ENCODE measurements around the gene KIAA0825. TPM values are rescaled to one million over a fixed set of nuclear protein-coding genes. Genes with fewer than 3 reads are reported as not detected.

Gene KIAA0825
- total RNA-seq, 2 donors from 2014 or later = 4.1 to 4.3 TPM

- no peak for DNase-seq (ENCODE audit: low spot score)
- H3K27ac ChIP-seq = no peak overlapping the region
- H3K36me3 ChIP-seq = no peaks in the 10 kb centered on the region
- no peak for ATAC-seq (ENCODE audit: insufficient number of reproducible peaks, low FRiP score, low read depth)
- H3K4me3 ChIP-seq = no peak overlapping the region
- no peaks in the 10 kb centered on the region for H3K4me1 ChIP-seq (ENCODE audit: control insufficient read depth in 1 of 2, low read depth in 2 of 2)
- no peaks in the 10 kb centered on the region for H3K27me3 ChIP-seq (replicated peaks; ENCODE audit: insufficient read depth)
- TF ChIP-seq CTCF (IDR thresholded peaks at IDR 0.05) = no peak
- no peaks in the 10 kb centered on the region for H3K9me3 ChIP-seq
These were observed 73.4 kb downstream of the KIAA0825 start for GRCh38 chr5:94544875-94545547.

GRCh38 chr5:94544031-94544650 lies 74.3 kb downstream of the KIAA0825 start:
- no peak for TF ChIP-seq CTCF (IDR thresholded peaks at IDR 0.05)
- Histone ChIP-seq H3K4me3 (no peak overlapping the region), H3K27me3 (replicated peaks; ENCODE audit: insufficient read depth) (no peaks in the 10 kb centered on the region), H3K36me3 (no peaks in the 10 kb centered on the region), H3K9me3 (no peaks in the 10 kb centered on the region), H3K27ac (no peak overlapping the region), H3K4me1 (ENCODE audit: control insufficient read depth in 1 of 2, low read depth in 2 of 2) (no peaks in the 10 kb centered on the region)
- ATAC-seq (ENCODE audit: insufficient number of reproducible peaks, low FRiP score, low read depth) = no peak
- no peak for DNase-seq (ENCODE audit: low spot score)

GRCh38 chr5:94540856-94541494 lies 77.4 kb downstream of the KIAA0825 start:
- Histone ChIP-seq H3K9me3 (no peaks in the 10 kb centered on the region), H3K36me3 (no peaks in the 10 kb centered on the region), H3K27ac (no peak overlapping the region), H3K27me3 (replicated peaks; ENCODE audit: insufficient read depth) (no peaks in the 10 kb centered on the region), H3K4me1 (ENCODE audit: control insufficient read depth in 1 of 2, low read depth in 2 of 2) (no peaks in the 10 kb centered on the region), H3K4me3 (no peak overlapping the region)
- ATAC-seq (ENCODE audit: insufficient number of reproducible peaks, low FRiP score, low read depth) = no peak
- DNase-seq (ENCODE audit: low spot score) = no peak
- TF ChIP-seq CTCF (IDR thresholded peaks at IDR 0.05) = no peak

GRCh38 chr5:94538260-94538659 lies 80.1 kb downstream of the KIAA0825 start:
- Histone ChIP-seq H3K4me1 (ENCODE audit: control insufficient read depth in 1 of 2, low read depth in 2 of 2) (no peaks in the 10 kb centered on the region), H3K9me3 (no peaks in the 10 kb centered on the region), H3K27ac (no peak overlapping the region), H3K4me3 (no peak overlapping the region), H3K27me3 (replicated peaks; ENCODE audit: insufficient read depth) (no peaks in the 10 kb centered on the region), H3K36me3 (no peaks in the 10 kb centered on the region)
- no peak for TF ChIP-seq CTCF (IDR thresholded peaks at IDR 0.05)
- DNase-seq (ENCODE audit: low spot score) (no peak), ATAC-seq (ENCODE audit: insufficient number of reproducible peaks, low FRiP score, low read depth) (no peak)

GRCh38 chr5:94526706-94527105 lies 91.7 kb downstream of the KIAA0825 start:
- H3K9me3 ChIP-seq = no peaks in the 10 kb centered on the region
- ATAC-seq (ENCODE audit: insufficient number of reproducible peaks, low FRiP score, low read depth) (no peak), DNase-seq (ENCODE audit: low spot score) (no peak)
- H3K27me3 ChIP-seq (replicated peaks; ENCODE audit: insufficient read depth) = no peaks in the 10 kb centered on the region
- H3K36me3 ChIP-seq = no peaks in the 10 kb centered on the region
- TF ChIP-seq CTCF (IDR thresholded peaks at IDR 0.05) = no peak
- no peak overlapping the region for H3K27ac ChIP-seq
- no peaks in the 10 kb centered on the region for H3K4me1 ChIP-seq (ENCODE audit: control insufficient read depth in 1 of 2, low read depth in 2 of 2)
- H3K4me3 ChIP-seq = no peak overlapping the region

Measured in thoracic aorta (tissue), 2 donors.